ENCODE measurements around the gene LYPD3.

Gene LYPD3

DNA sequence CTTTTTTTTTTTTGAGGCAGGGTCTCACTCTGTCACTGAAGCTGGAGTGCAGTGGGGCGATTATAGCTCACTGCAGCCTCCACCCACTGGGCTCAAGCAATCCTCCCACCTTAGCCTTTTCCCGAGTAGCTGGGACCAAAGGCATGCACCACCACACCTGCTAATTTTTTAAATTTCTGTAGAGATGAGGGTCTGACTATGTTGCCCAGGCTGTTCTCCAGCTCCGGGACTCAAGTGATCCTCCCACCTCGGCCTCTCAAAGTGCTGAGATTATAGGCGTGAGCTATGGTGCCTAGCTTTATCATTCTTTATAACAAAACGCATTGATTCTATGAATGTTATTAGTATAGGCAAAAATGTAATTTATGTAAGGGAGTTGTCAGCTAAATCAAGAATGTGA, 17.9 kb upstream of the LYPD3 start:
- DNase-seq = no peak

DNA sequence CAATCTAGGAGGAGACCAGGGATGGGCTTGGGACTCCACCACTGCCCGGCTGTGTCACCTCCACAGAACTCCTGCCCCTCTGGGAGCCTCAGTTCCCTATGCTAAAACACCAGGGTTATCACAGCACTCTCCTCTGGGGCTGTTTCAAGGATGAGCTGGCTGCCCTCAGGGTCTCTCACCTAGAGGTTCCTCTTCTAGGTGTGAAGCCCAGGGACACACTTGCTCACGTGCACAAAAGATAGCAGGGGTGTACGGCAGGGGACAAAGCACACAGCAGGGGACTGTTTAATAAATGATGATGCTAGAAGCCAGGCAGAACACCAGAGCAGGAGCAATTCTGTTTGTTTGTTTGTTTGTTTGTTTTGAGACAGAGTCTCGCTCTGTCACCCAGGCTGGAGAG, 16.8 kb upstream of the LYPD3 start:
- DNase-seq = no peak

DNA sequence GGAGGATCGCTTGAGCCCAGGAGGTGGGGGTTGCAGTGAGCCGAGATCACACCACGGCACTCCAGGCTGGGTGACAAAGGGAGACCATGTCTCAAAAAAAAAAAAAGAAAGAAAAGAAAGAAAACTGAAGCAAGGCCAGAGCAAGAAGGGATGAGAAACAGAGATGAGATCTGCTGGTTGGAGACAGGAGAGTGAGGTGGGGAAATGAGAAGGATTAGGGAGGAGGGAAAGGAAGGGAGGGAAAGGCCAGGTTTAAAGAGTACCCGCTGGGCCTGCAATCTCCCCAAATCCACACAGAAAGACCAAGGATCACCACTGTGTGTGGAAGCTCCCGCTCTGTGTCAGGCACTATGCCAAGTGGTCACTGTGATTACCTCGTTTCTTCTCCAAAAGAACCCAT, 16.3 kb upstream of the LYPD3 start:
- no peak for DNase-seq

DNA sequence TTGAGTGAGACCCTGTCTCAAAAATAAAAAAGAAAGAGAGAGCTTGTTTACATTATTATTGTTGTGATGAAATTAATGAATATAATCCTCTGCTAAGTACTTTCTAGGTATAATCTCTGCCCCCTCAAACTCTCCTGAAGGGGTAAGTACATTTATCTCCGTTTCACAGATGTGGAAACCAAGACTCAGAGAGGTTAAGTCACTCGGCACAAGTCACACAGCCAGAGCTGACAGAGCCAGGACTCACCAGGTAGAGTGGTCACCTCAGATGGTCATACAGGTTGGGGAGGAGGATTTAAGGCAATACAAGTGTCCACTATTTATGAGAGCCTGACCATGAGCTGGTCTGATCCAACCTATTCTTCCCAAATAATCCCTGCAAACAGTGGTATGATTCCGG, 15.2 kb upstream of the LYPD3 start:
- DNase-seq = no peak

DNA sequence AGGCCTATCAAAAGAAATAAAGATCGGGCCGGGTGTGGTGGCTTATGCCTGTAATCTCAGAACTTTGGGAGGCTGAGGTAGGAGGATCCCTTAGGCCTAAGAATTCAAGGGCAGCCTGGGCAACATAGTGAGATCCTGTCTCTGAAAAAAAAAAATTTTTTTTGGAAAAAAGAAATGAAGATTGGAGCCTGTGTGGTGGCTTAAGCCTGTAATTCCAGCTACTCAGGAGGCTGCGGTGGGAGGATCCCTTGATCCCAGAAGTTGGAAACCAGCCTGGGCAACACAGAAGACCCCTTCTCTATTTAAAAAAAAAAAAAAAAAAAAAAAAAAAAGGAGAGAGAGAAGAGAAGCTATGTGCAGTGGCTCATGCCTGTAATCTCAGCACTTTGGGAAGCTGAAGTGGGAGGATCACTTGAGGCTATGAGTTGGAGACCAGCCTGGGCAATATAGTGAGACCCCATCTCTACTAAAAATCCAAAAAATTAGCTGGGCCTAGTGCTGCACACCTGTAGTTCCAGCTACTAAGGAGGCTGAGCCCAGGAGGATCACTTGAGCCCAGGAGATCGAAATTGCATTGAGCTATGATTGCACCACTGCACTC, 14.7 kb upstream of the LYPD3 start:
- DNase-seq = no peak

DNA sequence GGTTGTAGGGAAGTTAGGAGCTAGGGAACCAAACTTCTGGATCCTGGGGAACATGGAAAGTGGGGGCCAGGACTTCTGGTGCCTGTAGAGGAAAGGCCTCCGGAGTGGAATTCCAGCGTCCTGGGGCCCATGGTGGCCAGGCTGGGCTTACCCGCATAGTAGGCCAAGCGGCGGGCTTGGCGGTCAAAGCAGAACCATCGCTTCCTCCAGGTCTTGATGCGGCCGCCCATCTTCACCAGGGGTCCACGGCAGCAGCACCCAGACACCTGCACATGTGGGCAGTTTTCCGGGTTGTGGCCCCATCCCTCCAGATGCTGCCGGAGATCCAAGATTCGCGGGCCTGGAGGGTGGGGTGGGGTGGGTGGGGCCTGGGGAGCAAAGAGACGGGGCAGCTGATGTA, 13.8 kb upstream of the LYPD3 start:
- no peak for DNase-seq

DNA sequence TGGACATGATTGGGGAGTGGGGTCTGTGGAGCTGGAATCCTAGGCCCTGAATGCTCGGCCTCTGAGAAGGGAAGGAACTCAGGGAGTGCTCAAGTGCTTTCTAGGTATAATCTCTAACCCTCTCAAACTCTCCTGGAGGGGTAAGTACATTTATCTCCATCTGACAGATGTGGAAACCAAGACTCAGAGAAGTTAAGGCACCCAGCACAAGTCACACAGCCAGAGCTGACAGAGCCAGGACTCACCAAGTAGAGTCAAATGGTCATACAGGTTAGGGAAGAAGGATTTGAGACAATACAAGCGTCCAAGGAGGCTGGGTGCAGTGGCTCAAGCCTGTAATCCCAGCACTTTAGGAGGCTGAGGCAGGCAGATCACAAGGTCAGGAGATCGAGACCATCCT, 12.9 kb upstream of the LYPD3 start:
- no peak for DNase-seq

DNA sequence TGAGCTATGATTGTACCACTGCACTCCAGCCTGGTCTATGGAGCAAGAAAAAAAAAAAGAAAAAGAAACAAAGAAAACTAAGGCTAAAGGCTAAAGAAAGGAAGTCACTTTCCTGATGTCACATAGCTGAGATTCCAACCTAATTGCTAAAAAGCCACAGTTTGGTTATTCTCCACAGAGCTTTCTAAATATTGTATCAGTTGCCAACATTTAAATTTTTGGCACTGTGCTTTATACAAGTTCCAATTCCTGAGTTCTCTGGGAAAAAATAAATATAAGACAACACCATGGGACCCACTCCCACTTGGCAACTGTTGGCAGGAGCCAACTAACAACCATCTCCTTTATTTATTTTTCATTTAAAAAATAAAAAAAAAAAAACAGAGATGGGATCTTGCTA, 11.2 kb upstream of the LYPD3 start:
- no peak for DNase-seq

DNA sequence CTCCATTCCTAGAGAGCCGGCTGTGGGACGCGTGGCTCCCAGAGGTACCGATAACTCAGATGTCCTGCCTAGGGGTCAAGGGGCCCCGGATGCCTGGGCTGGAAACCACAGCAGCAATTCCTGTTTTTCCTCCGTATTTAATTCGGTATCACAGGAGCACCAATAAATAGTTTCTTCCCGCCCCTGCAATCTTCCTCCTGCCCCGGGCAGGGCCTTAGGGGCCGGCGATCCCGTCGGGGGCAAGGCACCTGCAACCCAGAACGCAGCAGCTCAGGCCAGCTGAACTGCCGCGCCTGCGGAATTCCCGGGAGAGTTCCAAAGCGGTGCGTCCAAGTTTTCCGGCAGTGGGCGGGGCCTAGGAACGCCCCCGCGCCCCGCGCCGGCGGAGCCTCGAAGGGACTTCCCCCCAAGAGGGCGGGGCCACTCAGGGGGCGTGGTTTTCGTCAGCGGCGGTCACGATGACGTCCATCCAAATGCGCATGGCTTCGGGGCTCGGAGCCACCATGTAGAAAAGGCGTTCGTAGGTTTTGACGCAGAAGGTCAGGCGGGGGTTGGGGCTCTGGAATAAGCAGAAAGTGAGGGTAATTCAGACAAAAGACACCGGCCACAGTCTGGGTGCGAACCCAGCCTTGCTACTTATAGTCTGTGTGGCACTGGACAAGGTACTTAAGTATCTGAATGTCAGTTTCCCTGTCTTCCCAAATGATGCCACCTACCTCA, 9.7 kb upstream of the LYPD3 start:
- DNase-seq = peak; percentile 84

DNA sequence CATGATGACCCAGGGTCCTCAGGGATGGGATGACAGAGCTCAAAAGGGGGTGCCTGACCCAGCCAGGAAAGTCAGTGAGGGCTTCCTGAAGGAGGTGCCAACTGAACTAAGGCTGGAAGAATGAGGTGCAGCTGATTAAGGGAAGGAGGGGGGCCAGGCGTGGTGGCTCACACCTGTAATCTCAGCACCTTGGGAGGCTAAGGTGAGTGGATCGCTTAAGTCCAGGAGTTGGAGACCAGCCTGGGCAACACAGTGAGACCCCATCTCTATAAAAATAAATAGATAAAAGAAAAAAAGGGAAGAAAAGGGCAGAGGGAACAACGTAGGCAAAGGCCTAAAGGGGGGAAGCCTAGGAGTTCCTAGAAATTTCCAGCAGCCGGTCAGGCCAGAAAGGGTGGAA, 9.1 kb upstream of the LYPD3 start:
- DNase-seq = no peak

DNA sequence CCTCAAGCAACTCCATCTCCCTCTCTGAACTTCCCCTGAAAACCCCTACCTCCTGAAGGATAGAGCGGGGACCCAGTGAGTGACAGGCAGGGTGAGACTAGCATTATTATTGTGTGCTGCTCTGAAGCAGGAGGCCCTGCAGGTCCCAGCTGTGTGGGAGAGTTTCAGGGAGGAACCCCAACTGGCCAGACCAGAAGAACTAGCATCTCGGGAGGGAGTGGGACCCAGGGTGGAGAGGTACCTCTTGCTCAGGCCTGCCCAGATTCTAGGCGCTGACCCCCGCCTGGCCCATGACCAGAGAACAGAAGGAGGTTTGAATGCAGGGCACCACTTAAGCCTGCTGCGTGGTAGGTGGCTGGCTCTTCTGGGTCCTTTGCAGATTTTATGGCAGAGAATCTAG, 5.7 kb upstream of the LYPD3 start:
- no peak for DNase-seq

DNA sequence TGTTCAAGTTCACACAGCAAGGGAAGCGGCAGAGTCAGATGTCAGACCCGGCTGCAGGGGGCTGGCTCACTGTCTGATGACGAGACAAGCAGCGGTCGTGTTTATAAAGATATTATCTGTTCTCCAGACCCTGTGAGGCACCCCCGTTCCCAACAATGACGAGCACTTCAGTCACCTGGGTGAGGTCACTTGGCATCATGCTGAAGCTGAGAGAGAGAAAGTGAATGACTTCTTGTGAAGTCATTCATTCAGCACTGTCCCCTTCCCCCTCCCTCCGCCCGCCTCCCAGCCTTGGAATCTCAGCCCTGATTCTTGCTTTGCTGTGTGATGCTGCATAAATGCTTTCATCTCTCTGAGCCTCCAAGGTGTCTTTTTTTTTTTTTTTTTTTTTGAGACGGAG, 4.9 kb upstream of the LYPD3 start:
- DNase-seq = no peak

DNA sequence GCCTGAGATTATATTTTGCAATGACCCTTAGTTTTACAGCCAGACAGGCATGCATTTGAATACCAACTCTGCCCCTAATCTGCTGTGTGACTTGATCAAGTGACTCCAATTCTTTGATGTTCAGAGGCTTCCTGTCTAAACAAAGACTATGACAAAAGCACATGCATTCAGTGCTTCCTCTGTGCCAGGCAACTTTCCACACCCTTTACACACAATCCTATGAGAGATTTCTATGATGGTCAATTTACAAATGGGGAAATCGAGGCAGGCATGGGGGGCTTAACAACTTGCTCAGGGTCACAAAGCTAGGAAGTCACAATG, 3.7 kb upstream of the LYPD3 start:
- DNase-seq = no peak

DNA sequence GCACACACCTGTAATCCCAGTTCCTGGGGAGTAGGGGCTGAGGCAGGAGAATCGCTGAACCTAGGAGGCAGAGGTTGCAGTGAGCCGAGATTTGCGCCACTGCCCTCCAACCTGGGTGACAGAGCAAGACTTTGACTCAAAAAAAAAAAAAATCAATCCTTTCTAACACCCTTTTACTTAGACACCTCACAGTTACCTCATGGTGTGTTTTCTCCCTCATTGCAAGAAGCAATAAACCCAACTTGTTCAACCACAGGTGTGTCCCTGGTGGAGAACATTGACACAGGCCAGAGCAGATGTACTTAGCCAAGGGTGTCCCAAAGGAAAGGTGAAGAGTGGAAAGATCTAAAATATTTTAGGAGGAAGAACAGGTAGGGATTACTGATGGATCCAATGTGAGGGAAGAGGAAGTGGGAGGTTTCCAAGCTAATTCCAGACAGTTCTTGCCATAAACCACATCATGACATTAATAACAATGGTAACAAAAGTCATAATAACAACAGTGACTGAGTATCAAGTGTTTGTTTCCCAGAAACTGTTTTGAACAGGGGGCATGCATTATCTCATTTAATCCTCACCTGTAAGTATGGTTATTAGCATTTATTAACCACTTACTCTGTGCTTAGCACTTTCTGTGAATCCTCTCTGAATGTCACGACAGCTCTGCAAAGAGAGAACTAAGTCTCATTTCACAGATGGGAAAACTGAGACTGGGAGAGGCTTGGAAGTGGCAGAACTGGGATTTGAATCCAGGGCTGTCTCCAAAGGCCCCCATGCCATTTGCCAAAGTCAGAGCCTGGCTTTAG, 3.1 kb upstream of the LYPD3 start:
- DNase-seq = no peak

DNA sequence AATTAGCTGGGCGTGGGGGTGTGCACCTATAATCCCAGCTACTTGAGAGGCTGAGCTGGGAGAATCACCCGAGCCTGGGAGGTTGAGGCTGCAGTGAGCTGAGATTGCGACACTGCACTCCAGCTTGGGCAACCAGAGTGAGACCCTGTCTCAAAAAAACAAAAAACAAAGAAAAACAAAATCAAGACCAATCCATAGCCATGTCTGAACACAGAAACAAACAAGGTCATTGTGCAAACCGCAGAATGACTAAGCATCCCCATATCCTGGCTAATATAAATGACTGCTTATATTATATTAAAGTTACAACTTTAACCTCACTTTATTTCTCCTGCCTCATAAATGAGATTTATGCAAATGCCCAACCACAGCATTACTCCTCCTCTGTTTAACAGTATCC, 2.3 kb upstream of the LYPD3 start:
- no peak for DNase-seq

DNA sequence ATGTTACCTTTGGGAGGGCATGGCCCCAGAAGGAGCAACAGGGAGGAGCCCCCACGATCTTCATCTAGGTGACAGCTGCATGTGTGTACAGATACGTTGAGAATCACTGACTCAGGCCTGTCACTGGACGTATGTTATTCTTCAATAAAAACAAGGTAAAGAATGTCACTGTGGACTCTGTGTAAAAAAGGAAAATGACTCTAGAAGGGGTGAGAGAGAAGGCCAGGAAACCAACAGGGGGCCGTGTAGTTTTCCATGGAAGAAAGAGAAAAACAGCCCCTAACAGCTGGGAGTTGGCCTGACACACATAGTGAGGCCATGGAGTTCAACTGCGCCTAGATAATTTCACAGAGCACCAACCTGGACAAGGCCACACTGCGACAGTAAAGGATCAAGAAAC, 1.9 kb upstream of the LYPD3 start:
- no peak for DNase-seq

DNA sequence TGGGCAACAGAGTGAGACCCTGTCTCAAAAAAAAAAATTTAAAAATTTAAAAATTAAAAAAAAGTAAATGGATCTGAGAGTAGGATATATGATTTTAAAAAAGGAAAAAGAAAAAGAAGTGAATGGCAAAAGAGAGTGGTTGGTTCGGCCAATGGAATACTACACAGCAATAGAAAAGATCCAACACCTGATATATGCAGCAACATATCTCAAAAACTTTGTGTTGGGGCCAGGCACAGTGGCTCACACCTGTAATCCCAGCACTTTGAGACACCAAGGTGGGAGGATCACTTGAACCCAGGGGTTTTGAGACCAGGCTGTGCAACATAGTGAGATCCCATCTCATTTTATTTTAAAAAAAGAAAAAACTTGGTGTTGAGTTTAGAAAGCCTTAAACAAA, 1.4 kb upstream of the LYPD3 start:
- DNase-seq = no peak

DNA sequence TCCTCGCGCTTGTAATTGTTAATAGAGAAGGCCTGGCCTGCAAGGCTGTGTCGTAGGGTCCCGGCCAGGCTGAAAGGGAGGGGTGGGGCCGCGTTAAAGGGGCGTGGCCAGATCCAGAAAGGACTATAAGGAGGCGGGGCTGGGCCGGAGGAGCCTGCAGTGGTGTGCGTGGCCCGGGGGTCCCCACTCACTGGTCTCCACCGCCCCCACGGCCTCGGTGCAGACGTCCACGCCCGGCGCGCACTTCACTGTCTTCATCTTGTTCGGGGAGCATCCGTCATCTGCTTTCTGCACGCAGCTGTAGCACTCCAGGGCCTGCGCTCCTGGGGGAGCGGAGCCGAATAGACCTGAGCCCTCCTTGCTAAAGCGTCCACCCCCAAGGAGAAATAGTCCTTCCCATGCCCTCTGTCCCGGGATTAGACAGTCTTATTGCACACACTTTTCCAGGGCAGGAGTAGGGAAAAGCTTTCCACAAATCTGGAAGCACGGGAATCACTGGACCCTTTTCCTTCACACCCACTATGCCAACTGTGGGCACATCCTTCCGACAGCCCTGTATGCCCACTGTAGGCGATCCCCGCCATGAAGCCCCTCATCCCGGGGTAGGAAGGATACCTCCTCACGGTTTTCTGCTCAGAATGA, 1.2 kb downstream of the LYPD3 start:
- peak; percentile 45 for DNase-seq

DNA sequence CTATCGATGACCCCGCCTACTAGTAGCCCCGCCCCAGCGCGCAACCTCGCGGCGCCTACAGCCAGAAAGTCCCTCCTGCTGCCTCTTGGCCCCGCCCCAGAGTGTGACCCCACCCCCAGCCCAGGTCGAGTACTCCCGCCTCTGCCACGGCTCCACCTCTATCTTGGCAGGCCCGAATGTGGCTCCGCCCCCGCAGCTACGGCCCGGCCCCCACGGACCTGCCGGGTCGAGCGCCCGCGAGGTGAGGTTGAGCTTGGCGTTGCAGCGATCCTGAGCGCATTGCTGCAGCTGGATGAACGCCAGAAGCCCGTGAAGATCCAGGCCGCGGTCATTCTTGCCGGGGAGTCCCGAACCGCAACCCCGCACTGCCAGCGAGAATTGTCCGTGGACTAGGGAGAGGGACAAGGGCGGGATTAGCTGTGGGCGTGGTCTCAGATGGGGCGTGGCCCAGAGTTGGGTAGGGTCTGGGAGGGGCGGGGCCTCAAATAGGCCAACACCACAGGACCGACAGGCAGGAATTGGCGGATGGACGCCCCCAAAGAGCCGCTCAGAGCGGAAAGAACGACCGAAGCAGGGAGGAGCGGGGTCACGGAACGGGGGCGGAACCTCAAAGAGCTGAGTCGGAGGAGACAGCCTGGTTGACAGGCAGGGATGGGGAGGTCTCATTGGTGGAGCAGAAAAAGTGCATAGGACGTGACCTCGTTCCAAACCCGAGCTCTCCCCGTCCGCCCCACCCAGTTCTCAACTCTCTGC, 1.9 kb downstream of the LYPD3 start:
- DNase-seq = peak; percentile 97

DNA sequence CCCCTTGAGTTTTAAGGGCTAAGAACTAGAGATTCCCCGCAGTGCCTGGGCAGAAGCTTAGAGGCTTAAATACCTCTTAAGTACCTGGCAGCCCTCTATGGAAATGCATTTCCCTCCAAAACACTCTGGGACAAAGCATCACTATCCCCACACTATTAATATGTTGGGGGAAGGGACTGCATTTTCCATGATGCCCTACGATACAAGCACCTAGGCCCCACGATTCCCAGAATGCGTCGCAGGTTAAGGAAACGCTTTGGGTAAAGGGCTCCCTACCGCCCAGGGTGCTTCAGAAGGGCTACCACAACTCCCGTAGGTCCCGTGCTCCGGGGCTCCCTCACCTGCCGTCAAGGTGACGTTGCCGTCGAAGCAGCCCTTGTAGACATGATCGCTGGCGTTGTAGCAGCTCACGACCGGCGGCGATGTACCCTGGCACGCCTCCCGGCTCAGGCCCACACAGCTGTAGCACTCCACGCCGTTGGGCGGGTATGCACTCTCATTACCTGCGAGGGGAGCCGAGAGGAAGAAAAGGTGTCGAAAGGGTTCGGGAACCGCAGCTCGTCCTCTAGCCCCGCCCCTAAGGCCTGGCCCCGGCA, 2.5 kb downstream of the LYPD3 start:
- DNase-seq = no peak

DNA sequence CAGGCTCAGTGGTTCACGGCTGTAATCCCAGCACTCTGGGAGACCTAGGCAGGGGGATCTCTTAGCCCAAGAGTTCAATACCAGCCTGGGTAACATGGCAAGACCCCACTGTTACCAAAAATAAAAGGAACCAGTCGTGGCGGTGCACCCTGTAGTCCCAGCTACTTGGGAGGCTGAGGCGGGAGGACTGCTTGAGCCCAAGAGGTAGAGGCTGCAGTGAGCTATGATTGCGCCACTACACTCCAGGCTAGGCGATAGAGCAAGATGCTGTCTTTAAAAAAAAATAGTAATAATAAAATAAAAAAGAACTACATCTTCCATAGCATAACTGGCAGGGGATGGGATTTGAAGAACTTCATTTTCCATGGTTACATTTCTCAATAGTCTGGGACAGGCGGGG, 3.0 kb downstream of the LYPD3 start:
- DNase-seq = no peak

DNA sequence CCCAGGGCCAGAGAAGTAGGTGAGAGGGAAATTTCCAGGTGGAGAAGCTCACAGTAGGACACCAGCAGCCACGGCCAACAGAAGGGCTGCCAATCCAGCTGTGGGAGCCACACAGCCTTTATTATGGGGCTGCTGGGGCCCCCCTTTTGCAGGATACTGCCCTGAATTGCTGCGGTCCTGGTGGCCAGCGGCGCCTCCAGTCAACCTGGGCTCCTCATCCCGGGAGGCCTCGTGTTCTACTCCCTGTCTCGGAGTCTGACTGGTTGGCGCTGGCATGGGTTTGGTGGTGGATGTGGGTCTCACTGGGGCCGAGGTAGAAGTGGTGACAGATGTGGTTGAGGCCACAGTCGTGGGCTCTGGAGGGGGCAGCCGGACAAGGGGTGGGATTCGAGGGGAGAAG, 4.1 kb downstream of the LYPD3 start:
- DNase-seq = no peak
